ENCODE data around the gene FTL.

FTL gene

GRCh38 chr19:48992581-48993174 is 27.6 kb downstream of the FTL start:
- Histone ChIP-seq H3K27me3 (ENCODE audit: control insufficient read depth, insufficient read depth, low read length) (no peaks in the 10 kb centered on the region), H3K27ac (ENCODE audit: low read depth, low read length) (peak overlapping the region; percentile 86), H3K4me1 (ENCODE audit: control insufficient read depth, insufficient read depth, low read length) (peaks cover 11% of the 10 kb centered on the region), H3K4me3 (ENCODE audit: low read length) (peak overlapping the region; percentile 91), H3K9ac (ENCODE audit: low read length) (peak overlapping the region; percentile 77), H3K36me3 (ENCODE audit: control insufficient read depth, insufficient read depth, low read length) (peaks cover 9% of the 10 kb centered on the region)

DNA sequence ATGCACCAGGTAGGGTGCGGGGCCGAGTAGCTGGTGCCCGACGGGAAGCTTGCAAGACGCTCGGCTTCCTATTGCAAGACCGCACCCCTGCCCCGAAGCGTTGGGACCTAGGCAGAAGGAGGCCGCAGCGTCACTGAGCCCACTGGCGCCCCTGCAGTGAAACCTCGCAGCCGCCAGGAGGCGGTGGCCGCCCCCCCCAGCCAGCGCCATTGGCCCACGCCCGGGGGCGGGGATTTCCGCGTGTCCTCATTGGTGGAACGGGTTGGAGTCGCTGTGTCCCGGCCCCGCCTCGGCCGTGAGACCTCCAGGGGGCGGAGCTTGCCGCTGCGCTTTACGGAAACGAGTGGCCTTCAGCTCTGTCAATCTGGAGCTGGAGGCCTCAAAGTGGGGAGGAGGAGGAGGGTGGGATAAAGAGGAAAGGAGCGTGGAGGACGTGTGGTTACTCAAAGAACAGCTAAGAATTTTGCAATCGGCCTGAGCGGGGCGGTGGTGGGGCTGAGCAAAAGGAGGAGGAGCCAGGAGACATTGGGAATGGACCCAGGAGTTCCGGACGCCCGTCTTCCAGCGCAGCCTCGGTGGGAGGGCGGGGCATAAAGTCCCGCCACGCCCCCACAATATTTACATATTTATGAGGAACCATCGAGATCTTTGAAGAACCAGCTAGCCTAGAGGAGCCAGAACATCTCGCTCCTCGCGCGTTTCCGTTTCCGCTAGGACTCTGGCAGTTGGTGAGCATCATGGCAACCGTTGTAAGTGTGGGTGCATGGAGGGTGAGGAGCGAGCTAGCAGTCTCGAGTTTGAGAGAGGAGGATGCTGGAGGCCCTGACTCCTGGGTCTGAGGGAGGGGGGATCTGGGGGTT is 28.3 kb downstream of the FTL start, which contains the start of the genes GYS1 and RUVBL2:
Gene GYS1 (minus strand): TSS at position 135 of the 860 bp plus-strand sequence. CDS start 197 bp downstream, outside the sequence.
Gene RUVBL2 (plus strand): TSS at position 713 of the 860 bp plus-strand sequence. CDS start 25 bp downstream, at position 738.
- H3K27ac ChIP-seq (ENCODE audit: low read depth, low read length) = peak within 1 kb of the TSS; percentile 95
- H3K27me3 ChIP-seq (ENCODE audit: control insufficient read depth, insufficient read depth, low read length) = no peaks in the 10 kb centered on the region
- peak within 1 kb of the TSS; percentile 77 for H3K9ac ChIP-seq (ENCODE audit: low read length)
- H3K4me3 ChIP-seq (ENCODE audit: low read length) = peak within 1 kb of the TSS; percentile 91
- peaks cover 9% of the 10 kb centered on the region for H3K36me3 ChIP-seq (ENCODE audit: control insufficient read depth, insufficient read depth, low read length)
- H3K4me1 ChIP-seq (ENCODE audit: control insufficient read depth, insufficient read depth, low read length) = peaks cover 11% of the 10 kb centered on the region

GRCh38 chr19:48994035-48994386 is 28.9 kb downstream of the FTL start:
- Histone ChIP-seq H3K4me1 (ENCODE audit: control insufficient read depth, insufficient read depth, low read length) (peaks cover 11% of the 10 kb centered on the region), H3K36me3 (ENCODE audit: control insufficient read depth, insufficient read depth, low read length) (peaks cover 5% of the 10 kb centered on the region), H3K27me3 (ENCODE audit: control insufficient read depth, insufficient read depth, low read length) (no peaks in the 10 kb centered on the region), H3K9ac (ENCODE audit: low read length) (peak overlapping the region; percentile 19), H3K4me3 (ENCODE audit: low read length) (peak overlapping the region; percentile 79), H3K27ac (ENCODE audit: low read depth, low read length) (peak overlapping the region; percentile 95)

GRCh38 chr19:48997972-48998371 is 32.9 kb downstream of the FTL start:
- H3K27me3 ChIP-seq (ENCODE audit: control insufficient read depth, insufficient read depth, low read length) = no peaks in the 10 kb centered on the region
- no peaks in the 10 kb centered on the region for H3K36me3 ChIP-seq (ENCODE audit: control insufficient read depth, insufficient read depth, low read length)
- no peak overlapping the region for H3K27ac ChIP-seq (ENCODE audit: low read depth, low read length)
- no peak overlapping the region for H3K4me3 ChIP-seq (ENCODE audit: low read length)
- H3K4me1 ChIP-seq (ENCODE audit: control insufficient read depth, insufficient read depth, low read length) = peaks cover 3% of the 10 kb centered on the region
- H3K9ac ChIP-seq (ENCODE audit: low read length) = no peak overlapping the region

DNA sequence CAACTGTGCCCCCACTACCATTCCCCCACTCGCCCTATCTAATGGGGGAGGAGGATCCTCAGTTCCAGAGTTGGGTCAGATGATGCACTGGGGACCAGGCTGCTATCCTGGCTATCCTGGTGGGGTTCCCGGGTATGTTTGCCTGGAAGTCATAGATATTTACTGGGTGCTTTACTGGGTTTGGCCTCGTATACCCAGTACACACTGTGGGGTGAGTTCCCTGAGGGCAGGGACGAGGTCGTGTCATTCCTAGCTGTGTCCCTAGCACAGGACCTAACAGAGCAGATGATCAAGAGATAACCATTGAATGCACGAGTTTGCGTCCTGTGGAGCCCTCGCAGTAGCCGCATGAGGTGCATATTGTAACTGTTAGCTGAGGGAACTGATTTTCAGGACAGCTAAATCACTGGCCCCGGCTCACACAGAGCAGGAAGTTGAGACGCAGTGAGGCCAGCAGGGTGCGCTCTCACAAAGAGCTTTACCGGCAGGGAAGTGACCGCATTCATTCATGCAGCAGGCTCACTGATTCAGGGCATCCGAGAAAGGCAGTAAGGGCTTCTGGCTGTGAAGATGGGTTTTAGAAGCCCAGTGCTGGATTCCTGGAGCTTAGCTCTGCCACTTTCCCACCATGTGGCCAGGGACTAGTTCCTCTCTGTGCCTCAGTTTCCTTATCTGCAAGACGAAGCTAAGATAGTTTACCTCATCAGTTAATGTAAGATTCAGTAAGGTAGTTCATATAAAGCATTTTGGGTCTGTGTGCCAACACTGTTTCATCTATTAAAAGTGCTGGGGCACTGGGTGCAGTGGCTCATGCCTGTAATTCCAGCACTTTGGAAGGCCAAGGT is 34.6 kb downstream of the FTL start:
- H3K27me3 ChIP-seq (ENCODE audit: control insufficient read depth, insufficient read depth, low read length) = no peaks in the 10 kb centered on the region
- no peak overlapping the region for H3K27ac ChIP-seq (ENCODE audit: low read depth, low read length)
- H3K36me3 ChIP-seq (ENCODE audit: control insufficient read depth, insufficient read depth, low read length) = no peaks in the 10 kb centered on the region
- no peak overlapping the region for H3K4me3 ChIP-seq (ENCODE audit: low read length)
- no peaks in the 10 kb centered on the region for H3K4me1 ChIP-seq (ENCODE audit: control insufficient read depth, insufficient read depth, low read length)
- no peak overlapping the region for H3K9ac ChIP-seq (ENCODE audit: low read length)

DNA sequence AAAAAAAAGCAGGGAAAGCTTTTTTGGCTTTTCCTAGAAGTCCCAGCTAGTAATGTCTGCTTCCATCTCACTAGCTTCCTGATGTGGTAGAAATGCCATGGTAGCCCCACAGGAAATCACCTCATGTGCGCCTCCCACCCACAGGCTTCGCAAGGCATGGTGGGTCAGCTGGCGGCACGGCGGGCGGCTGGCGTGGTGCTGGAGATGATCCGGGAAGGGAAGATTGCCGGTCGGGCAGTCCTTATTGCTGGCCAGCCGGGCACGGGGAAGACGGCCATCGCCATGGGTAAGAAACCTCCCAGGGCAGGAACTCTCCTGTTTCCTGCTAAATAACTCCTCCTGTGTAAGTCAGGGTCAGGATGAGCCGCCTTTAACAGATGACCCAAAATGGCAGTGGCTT is 39.0 kb downstream of the FTL start:
- Histone ChIP-seq H3K36me3 (ENCODE audit: control insufficient read depth, insufficient read depth, low read length) (peaks cover 19% of the 10 kb centered on the region), H3K4me3 (ENCODE audit: low read length) (no peak overlapping the region), H3K9ac (ENCODE audit: low read length) (no peak overlapping the region), H3K27ac (ENCODE audit: low read depth, low read length) (no peak overlapping the region), H3K27me3 (ENCODE audit: control insufficient read depth, insufficient read depth, low read length) (no peaks in the 10 kb centered on the region), H3K4me1 (ENCODE audit: control insufficient read depth, insufficient read depth, low read length) (no peaks in the 10 kb centered on the region)

GRCh38 chr19:49004964-49005614 is 40.0 kb downstream of the FTL start:
- H3K4me3 ChIP-seq (ENCODE audit: low read length) = no peak overlapping the region
- peaks cover 24% of the 10 kb centered on the region for H3K36me3 ChIP-seq (ENCODE audit: control insufficient read depth, insufficient read depth, low read length)
- no peaks in the 10 kb centered on the region for H3K4me1 ChIP-seq (ENCODE audit: control insufficient read depth, insufficient read depth, low read length)
- no peak overlapping the region for H3K9ac ChIP-seq (ENCODE audit: low read length)
- H3K27ac ChIP-seq (ENCODE audit: low read depth, low read length) = no peak overlapping the region
- H3K27me3 ChIP-seq (ENCODE audit: control insufficient read depth, insufficient read depth, low read length) = no peaks in the 10 kb centered on the region

- Histone ChIP-seq H3K27ac (ENCODE audit: low read depth, low read length) (no peak overlapping the region), H3K36me3 (ENCODE audit: control insufficient read depth, insufficient read depth, low read length) (peaks cover 30% of the 10 kb centered on the region), H3K9ac (ENCODE audit: low read length) (no peak overlapping the region), H3K27me3 (ENCODE audit: control insufficient read depth, insufficient read depth, low read length) (no peaks in the 10 kb centered on the region), H3K4me3 (ENCODE audit: low read length) (no peak overlapping the region), H3K4me1 (ENCODE audit: control insufficient read depth, insufficient read depth, low read length) (no peaks in the 10 kb centered on the region)
Observed at GRCh38 chr19:49006905-49007304, 41.8 kb downstream of the FTL start.

GRCh38 chr19:49009828-49010227 is 44.7 kb downstream of the FTL start:
- no peak overlapping the region for H3K9ac ChIP-seq (ENCODE audit: low read length)

DNA sequence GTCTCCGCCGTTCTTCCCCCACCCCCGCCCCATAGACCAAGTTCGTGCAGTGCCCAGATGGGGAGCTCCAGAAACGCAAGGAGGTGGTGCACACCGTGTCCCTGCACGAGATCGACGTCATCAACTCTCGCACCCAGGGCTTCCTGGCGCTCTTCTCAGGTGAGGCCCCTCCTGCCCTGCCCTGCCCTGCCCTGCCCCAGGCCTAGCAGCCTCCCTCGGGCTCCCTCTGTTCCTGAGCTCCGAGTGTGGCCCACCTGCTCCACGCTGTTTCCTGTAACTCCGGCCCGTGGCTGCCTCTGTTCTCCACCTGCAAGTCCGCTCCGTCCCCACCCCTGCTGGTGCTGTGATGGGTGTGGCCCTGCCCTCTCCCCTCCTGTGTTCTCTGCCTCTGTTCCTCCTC is 45.3 kb downstream of the FTL start:
- Histone ChIP-seq H3K4me3 (ENCODE audit: low read length) (no peak overlapping the region), H3K27me3 (ENCODE audit: control insufficient read depth, insufficient read depth, low read length) (no peaks in the 10 kb centered on the region), H3K27ac (ENCODE audit: low read depth, low read length) (no peak overlapping the region)

More at GRCh38 chr19:49009828-49010227, 44.7 kb downstream of the FTL start:
- Histone ChIP-seq H3K36me3 (ENCODE audit: control insufficient read depth, insufficient read depth, low read length) (peaks cover 36% of the 10 kb centered on the region), H3K27me3 (ENCODE audit: control insufficient read depth, insufficient read depth, low read length) (no peaks in the 10 kb centered on the region), H3K27ac (ENCODE audit: low read depth, low read length) (no peak overlapping the region), H3K4me1 (ENCODE audit: control insufficient read depth, insufficient read depth, low read length) (no peaks in the 10 kb centered on the region), H3K4me3 (ENCODE audit: low read length) (no peak overlapping the region)

GRCh38 chr19:49011194-49011593 is 46.1 kb downstream of the FTL start:
- Histone ChIP-seq H3K36me3 (ENCODE audit: control insufficient read depth, insufficient read depth, low read length) (peaks cover 35% of the 10 kb centered on the region), H3K27ac (ENCODE audit: low read depth, low read length) (no peak overlapping the region), H3K9ac (ENCODE audit: low read length) (no peak overlapping the region), H3K4me3 (ENCODE audit: low read length) (no peak overlapping the region), H3K4me1 (ENCODE audit: control insufficient read depth, insufficient read depth, low read length) (no peaks in the 10 kb centered on the region), H3K27me3 (ENCODE audit: control insufficient read depth, insufficient read depth, low read length) (no peaks in the 10 kb centered on the region)

More for the DNA sequence above, 45.3 kb downstream of the FTL start:
- no peaks in the 10 kb centered on the region for H3K4me1 ChIP-seq (ENCODE audit: control insufficient read depth, insufficient read depth, low read length)
- peaks cover 36% of the 10 kb centered on the region for H3K36me3 ChIP-seq (ENCODE audit: control insufficient read depth, insufficient read depth, low read length)
- H3K9ac ChIP-seq (ENCODE audit: low read length) = no peak overlapping the region
